Measurements from ENCODE around the gene IL17B.

- peak in 1 of 4 experiments; percentile 4 for TF ChIP-seq CTCF (IDR thresholded peaks at IDR 0.05)
- no peak for TF ChIP-seq POLR2A (IDR thresholded peaks at IDR 0.05)
Observed at GRCh38 chr5:149357370-149358293, 21.5 kb downstream of the IL17B start, which contains the start of gene PCYOX1L.
